Measurements from ENCODE around the gene CBR1. TPM values are rescaled to one million over a fixed set of nuclear protein-coding genes. Genes with fewer than 3 reads are reported as not detected.

The CBR1 gene
- total and polyA plus RNA-seq, 2 donors (not counting 3 experiments of a cell fraction or from before 2014, with no cell fraction given), result 41.3 to 124 TPM

- Histone ChIP-seq H4K20me1 (replicated peaks; ENCODE audit: control insufficient read depth, extremely low read depth, insufficient read depth, low read length) (no peaks in the 10 kb centered on the region), H3K79me2 (ENCODE audit: control insufficient read depth, insufficient read depth, low read length) (peaks cover under 1% of the 10 kb centered on the region), H3K4me3 (replicated peaks in 1 of 3; ENCODE audit: insufficient read depth in 1 of 3, low read depth in 1 of 3, low read length in 3 of 3) (no peak overlapping the region), H2AFZ (ENCODE audit: low read depth, low read length) (no peak overlapping the region), H3K4me1 (ENCODE audit: control insufficient read depth, extremely low read depth, insufficient read depth, low read length) (peaks cover 11% of the 10 kb centered on the region), H3K27ac (ENCODE audit: insufficient read depth, low read depth, low read length) (no peak overlapping the region), H3K27me3 (ENCODE audit: control insufficient read depth in 2 of 2, insufficient read depth in 2 of 2, low read length in 2 of 2) (no peaks in the 10 kb centered on the region), H3K9me3 (replicated peaks; ENCODE audit: control insufficient read depth, insufficient read depth, low read length) (peaks cover 3% of the 10 kb centered on the region), H3K9me1 (replicated peaks; ENCODE audit: control insufficient read depth, extremely low read depth, insufficient read depth, low read length) (no peaks in the 10 kb centered on the region), H3K9ac (replicated peaks; ENCODE audit: extremely low read depth, insufficient read depth, low read length) (no peak overlapping the region), H3K4me2 (ENCODE audit: insufficient read depth, low read length) (no peak overlapping the region), H3K36me3 (ENCODE audit: control insufficient read depth in 2 of 2, extremely low read depth in 1 of 2, insufficient read depth in 2 of 2, low read length in 2 of 2) (no peaks in the 10 kb centered on the region)
- dilution Hi-C loops (cut with MboI; ENCODE audit: extremely low pct_ligation_motif_present, low sequenced_read_pairs) (no loop called here), intact Hi-C loops (cut with micrococcal nuclease) (loop anchor here (5.0 kb wide), 1 partner anchor 48 kb away; no protein-coding TSS in a partner anchor)
- TF ChIP-seq EZH2 (IDR thresholded peaks at IDR 0.05; ENCODE audit: borderline replicate concordance, low read depth, low read length, severe bottlenecking) (no peak), FOS (IDR thresholded peaks at IDR 0.05; ENCODE audit: borderline replicate concordance, insufficient read depth, low read length) (no peak), CTCF (IDR thresholded peaks at IDR 0.05; ENCODE audit: extremely low read depth in 1 of 2, insufficient read depth in 1 of 2, low read depth in 1 of 2, low read length in 2 of 2) (no peak), MYC (IDR thresholded peaks at IDR 0.05; ENCODE audit: low read depth, low read length) (no peak), POLR2AphosphoS5 (IDR thresholded peaks at IDR 0.05; ENCODE audit: insufficient read depth, low read depth, low read length) (no peak), POLR2A (IDR thresholded peaks at IDR 0.05; ENCODE audit: low read depth, low read length) (no peak), MAX (IDR thresholded peaks at IDR 0.05; ENCODE audit: insufficient read depth, insufficient read length) (no peak)
- no peak for FAIRE-seq
- no peak for DNase-seq (ENCODE audit: low read depth, low spot score)
- BruUV-seq (replicated peaks), result no TSS peak
- ChIA-PET CTCF (interaction anchor here (1.4 kb wide), 1 partner anchor 41 kb away, joined by 4 read pairs; no protein-coding TSS in a partner anchor), POLR2A (no interaction called here)
These were observed 5.8 kb upstream of the CBR1 start for GRCh38 chr21:36064085-36064460.

Data from endothelial cell of umbilical vein (primary cell).